K562 (cell line): ENCODE measurements around the gene ZFP64. TPM values are rescaled to one million over a fixed set of nuclear protein-coding genes. Genes with fewer than 3 reads are reported as not detected.

Source experiments
- ARNT ChIP-seq, 2 experiments: fragments of 450-650 bp; IDR thresholded peaks; 2 replicates each; pipeline ENCODE4 v1.6.1; 2016; ENCODE audit warnings: mild to moderate bottlenecking in 1 of 2
- ATF2 ChIP-seq: sonication (generic); formaldehyde crosslinking; IDR thresholded peaks from 2 replicates; pipeline ENCODE4 v1.8.1; 2022; ENCODE audit warnings: missing genetic modification reagents
- ATF6 ChIP-seq: sonication (generic); formaldehyde crosslinking; IDR thresholded peaks from 2 replicates; pipeline ENCODE4 v1.4.0; 2020; ENCODE audit warnings: mild to moderate bottlenecking, missing genetic modification reagents
- BDP1 ChIP-seq: IDR thresholded peaks from 3 replicates; pipeline ENCODE4 v1.6.1; 2011; ENCODE audit not compliant: insufficient read length, insufficient read depth
- CREM ChIP-seq: IDR thresholded peaks from 2 replicates; pipeline ENCODE4 v1.6.1; 2014; ENCODE audit warnings: antibody characterized with exemption, low read depth
- DIDO1 ChIP-seq: fragments of 450-650 bp; IDR thresholded peaks from 2 replicates; pipeline ENCODE4 v1.6.1; 2016; ENCODE audit warnings: low read depth, missing biosample characterization, missing genetic modification characterization
- MAFK ChIP-seq: IDR thresholded peaks from 2 replicates; pipeline ENCODE4 v1.6.1; 2011; ENCODE audit warnings: low read length, improper control_type of control experiment
- MEF2D ChIP-seq: conservative IDR thresholded peaks from 2 replicates; pipeline ENCODE4 v1.6.1; 2016; ENCODE audit warnings: low read depth, missing genetic modification characterization, missing compliant biosample characterization
- PCBP2 ChIP-seq: fragments of 200-400 bp; formaldehyde crosslinking; IDR thresholded peaks from 2 replicates; pipeline ENCODE4 v1.6.1; 2018; ENCODE audit warnings: low read length, low read depth, mild to moderate bottlenecking, moderate library complexity; ENCODE audit not compliant: poor library complexity, severe bottlenecking
- SMARCC2 ChIP-seq: fragments of 450-650 bp; IDR thresholded peaks from 2 replicates; pipeline ENCODE4 v1.6.1; 2017; ENCODE audit warnings: antibody characterized with exemption, moderate library complexity, mild to moderate bottlenecking, low read depth
- SPI1 ChIP-seq: IDR thresholded peaks from 2 replicates; pipeline ENCODE4 v1.6.1; 2011; ENCODE audit warnings: low read depth, low read length, control low read depth, borderline replicate concordance
- SRF ChIP-seq, 2 experiments: fragments of 250-450, 450-650 bp in 1 of 2; sonication (Bioruptor Pico) in 1 of 2; sonication (generic) in 1 of 2; formaldehyde crosslinking; IDR thresholded peaks; 2 replicates each; pipeline versions ENCODE4 v1.5.0 to v1.5.1; 2020 to 2022; ENCODE audit warnings: mild to moderate bottlenecking in 1 of 2, missing genetic modification reagents in 1 of 2
- ZNF124 ChIP-seq: sonication (generic); formaldehyde crosslinking; IDR thresholded peaks from 2 replicates; pipeline ENCODE4 v1.8.1; 2022; ENCODE audit warnings: missing genetic modification reagents
- ZNF140 ChIP-seq: fragments of 250-450 bp; sonication (Bioruptor Pico); IDR thresholded peaks from 2 replicates; pipeline ENCODE4 v1.8.0; 2021; ENCODE audit warnings: moderate library complexity, mild to moderate bottlenecking, inconsistent platforms
- ZNF253 ChIP-seq: fragments of 250-450 bp; sonication (Bioruptor Pico); conservative IDR thresholded peaks from 2 replicates; pipeline ENCODE4 v1.6.1; 2021; ENCODE audit warnings: mild to moderate bottlenecking
- ZNF311 ChIP-seq: fragments of 250-450 bp; sonication (Bioruptor Pico); IDR thresholded peaks from 2 replicates; pipeline ENCODE4 v1.4.0; 2020; ENCODE audit warnings: mild to moderate bottlenecking, moderate library complexity
- ZNF785 ChIP-seq: fragments of 250-450 bp; sonication (Bioruptor Pico); IDR thresholded peaks from 2 replicates; pipeline ENCODE4 v1.4.0; 2020; ENCODE audit warnings: mild to moderate bottlenecking
- polyA plus RNA-seq, 8 experiments: library from polyadenylated mRNA; depleted of rRNA in 4 of 8; stranded (reverse) in 5 of 8; unstranded in 3 of 8; fragments of >200 nt; fragmentation: Nextera tagmentation in 2 of 8; fragmentation: Illumina TruSeq in 1 of 8; extraction: Ambion mirVana in 2 of 8; extraction: Trizol in 1 of 8; gene quantifications; 2 replicates each; pipeline versions ENCODE4 v1.2.1 to v1.2.3, GENCODE V29; 2011 to 2014; ENCODE audit warnings: inconsistent platforms in 1 of 8, missing spikeins in 1 of 8
- total RNA-seq, 7 experiments: library from RNA; depleted of rRNA in 6 of 7; stranded (reverse); fragments of >200 nt in 6 of 7; fragmentation: Illumina TruSeq in 2 of 7; extraction: Trizol in 2 of 7; gene quantifications; 2 replicates each; pipeline versions ENCODE4 v1.2.1 to v1.2.3, GENCODE V29; 2011 to 2021; ENCODE audit warnings: low replicate concordance in 1 of 7
- TF ChIP-seq, protein P1 (sequence below), 2 experiments: fragments of 450-650 bp in 1 of 2; sonication (generic) in 1 of 2; formaldehyde crosslinking; conservative IDR thresholded peaks; 2 replicates each; pipeline versions ENCODE4 v1.4.0 to v1.8.1; 2020 to 2022; ENCODE audit warnings: mild to moderate bottlenecking in 1 of 2, missing genetic modification reagents in 1 of 2
- TF ChIP-seq, protein P2 (sequence below): fragments of 450-650 bp; formaldehyde crosslinking; IDR thresholded peaks from 2 replicates; pipeline ENCODE4 v1.4.0; 2020; ENCODE audit warnings: mild to moderate bottlenecking, moderate library complexity
- TF ChIP-seq, protein P3 (sequence below): fragments of 450-650 bp; formaldehyde crosslinking; IDR thresholded peaks from 2 replicates; pipeline ENCODE4 v1.4.0; 2020; ENCODE audit warnings: mild to moderate bottlenecking, mixed read lengths

The ZFP64 gene
- total and polyA plus RNA-seq, 9 of the 15 experiments (the other 6 are each of a cell fraction or from before 2014, with no cell fraction given): 1.4 to 13.4 (median 7.0) TPM

DNA sequence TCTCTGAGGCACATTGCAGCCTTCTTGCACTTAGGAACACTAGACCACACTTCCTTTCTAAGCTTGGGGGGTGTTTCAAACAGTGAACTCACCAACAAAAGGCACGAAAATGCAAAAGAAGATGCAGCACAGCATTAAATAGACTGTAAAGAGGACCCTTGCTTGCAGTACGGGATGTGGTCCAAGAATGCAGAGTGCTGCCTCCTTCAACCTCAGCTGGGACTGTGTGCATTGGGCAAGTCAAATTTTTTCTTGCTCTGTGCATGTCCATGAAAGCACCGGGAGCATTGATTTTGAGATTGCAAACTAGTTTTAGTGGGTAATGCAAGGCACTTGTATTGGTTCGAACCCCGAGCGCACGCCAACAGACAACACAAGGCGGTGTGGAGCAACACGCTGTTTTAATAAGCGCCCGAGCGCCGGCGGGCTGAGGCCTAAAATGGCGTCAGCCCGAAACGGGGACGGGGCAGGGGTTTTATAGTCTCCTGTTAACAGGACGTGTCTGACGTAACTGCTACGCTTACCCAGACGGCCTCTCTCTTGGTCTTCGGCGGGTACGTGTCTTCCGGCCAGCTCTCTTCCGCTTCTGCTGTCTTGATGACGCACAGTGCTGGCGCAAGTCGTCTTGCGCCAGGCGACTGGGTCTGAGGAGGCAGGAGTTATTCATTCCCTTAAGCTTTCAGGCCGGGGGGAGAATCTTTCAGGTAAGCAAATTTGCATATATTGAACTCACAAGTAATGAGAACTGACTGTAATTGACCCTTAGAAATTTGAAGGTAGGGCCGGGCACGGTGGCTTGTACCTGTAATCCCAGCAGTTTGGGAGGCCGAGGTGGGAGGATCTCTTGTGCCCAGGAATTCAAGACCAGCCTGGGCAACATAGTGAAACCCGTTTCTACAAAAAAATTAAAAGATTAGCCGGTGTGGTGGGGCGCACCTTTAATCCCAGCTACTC lies 18.7 kb upstream of the ZFP64 start (continued):
- TF ChIP-seq ATF6 (CRISPR knock-in tag) (no peak), ZNF785 (CRISPR knock-in tag) (no peak), BDP1 (no peak), ZNF140 (CRISPR knock-in tag) (no peak), MEF2D (tag) (no peak), PCBP2 (no peak), SPI1 (0 out of 2 replicates have a peak, but pooled peaks have one; percentile 10), ATF2 (CRISPR knock-in tag) (no peak), MAFK (no peak), DIDO1 (no peak), SRF (CRISPR knock-in tag; IDR thresholded peaks at IDR 0.05) (no peak), ARNT (IDR thresholded peaks at IDR 0.05) (no peak), SMARCC2 (no peak), CREM (peak; percentile 97), ZNF124 (CRISPR knock-in tag) (no peak), ZNF311 (CRISPR knock-in tag) (no peak), ZNF253 (CRISPR knock-in tag) (no peak)
- TF ChIP-seq, protein P1, sequence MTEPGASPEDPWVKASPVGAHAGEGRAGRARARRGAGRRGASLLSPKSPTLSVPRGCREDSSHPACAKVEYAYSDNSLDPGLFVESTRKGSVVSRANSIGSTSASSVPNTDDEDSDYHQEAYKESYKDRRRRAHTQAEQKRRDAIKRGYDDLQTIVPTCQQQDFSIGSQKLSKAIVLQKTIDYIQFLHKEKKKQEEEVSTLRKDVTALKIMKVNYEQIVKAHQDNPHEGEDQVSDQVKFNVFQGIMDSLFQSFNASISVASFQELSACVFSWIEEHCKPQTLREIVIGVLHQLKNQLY (CRISPR knock-in tag; conservative IDR thresholded peaks at IDR 0.05): no peak
- TF ChIP-seq, protein P2, sequence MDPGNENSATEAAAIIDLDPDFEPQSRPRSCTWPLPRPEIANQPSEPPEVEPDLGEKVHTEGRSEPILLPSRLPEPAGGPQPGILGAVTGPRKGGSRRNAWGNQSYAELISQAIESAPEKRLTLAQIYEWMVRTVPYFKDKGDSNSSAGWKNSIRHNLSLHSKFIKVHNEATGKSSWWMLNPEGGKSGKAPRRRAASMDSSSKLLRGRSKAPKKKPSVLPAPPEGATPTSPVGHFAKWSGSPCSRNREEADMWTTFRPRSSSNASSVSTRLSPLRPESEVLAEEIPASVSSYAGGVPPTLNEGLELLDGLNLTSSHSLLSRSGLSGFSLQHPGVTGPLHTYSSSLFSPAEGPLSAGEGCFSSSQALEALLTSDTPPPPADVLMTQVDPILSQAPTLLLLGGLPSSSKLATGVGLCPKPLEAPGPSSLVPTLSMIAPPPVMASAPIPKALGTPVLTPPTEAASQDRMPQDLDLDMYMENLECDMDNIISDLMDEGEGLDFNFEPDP (CRISPR knock-in tag): no peak
- TF ChIP-seq, protein P3, sequence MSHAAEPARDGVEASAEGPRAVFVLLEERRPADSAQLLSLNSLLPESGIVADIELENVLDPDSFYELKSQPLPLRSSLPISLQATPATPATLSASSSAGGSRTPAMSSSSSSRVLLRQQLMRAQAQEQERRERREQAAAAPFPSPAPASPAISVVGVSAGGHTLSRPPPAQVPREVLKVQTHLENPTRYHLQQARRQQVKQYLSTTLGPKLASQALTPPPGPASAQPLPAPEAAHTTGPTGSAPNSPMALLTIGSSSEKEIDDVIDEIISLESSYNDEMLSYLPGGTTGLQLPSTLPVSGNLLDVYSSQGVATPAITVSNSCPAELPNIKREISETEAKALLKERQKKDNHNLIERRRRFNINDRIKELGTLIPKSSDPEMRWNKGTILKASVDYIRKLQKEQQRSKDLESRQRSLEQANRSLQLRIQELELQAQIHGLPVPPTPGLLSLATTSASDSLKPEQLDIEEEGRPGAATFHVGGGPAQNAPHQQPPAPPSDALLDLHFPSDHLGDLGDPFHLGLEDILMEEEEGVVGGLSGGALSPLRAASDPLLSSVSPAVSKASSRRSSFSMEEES (CRISPR knock-in tag): no peak
